GM23248 (cell line): ENCODE data around the gene RASGEF1C. TPM values are rescaled to one million over a fixed set of nuclear protein-coding genes. Genes with fewer than 3 reads are reported as not detected.

Experiments used
- DNase-seq: peaks from one replicate; pipeline ENCODE4 v3.0.0-alpha.2; 2015
- H2AFZ ChIP-seq: fragments of 200-600 bp; sonication (generic); 2 replicates; pipeline ENCODE4 v1.6.1; 2016; ENCODE audit warnings: antibody characterized with exemption
- H3F3A ChIP-seq: fragments of 200-600 bp; sonication (generic); 2 replicates; pipeline ENCODE4 v1.6.1; 2016; ENCODE audit warnings: mild to moderate bottlenecking, antibody characterized with exemption, mixed run types; ENCODE audit not compliant: insufficient read depth
- H3K27ac ChIP-seq: fragments of 200-600 bp; sonication (generic); 2 replicates; pipeline ENCODE4 v1.5.1; 2016; ENCODE audit warnings: mild to moderate bottlenecking
- H3K27me3 ChIP-seq: fragments of 200-600 bp; sonication (generic); replicated peaks from 2 replicates; pipeline ENCODE4 v1.6.1; 2016; ENCODE audit warnings: mild to moderate bottlenecking; ENCODE audit not compliant: insufficient read depth
- H3K36me3 ChIP-seq: fragments of 200-600 bp; sonication (generic); 2 replicates; pipeline ENCODE4 v1.6.1; 2016; ENCODE audit warnings: low read depth, mild to moderate bottlenecking
- H3K4me1 ChIP-seq: fragments of 200-600 bp; sonication (generic); 2 replicates; pipeline ENCODE4 v1.6.1; 2016; ENCODE audit warnings: mild to moderate bottlenecking; ENCODE audit not compliant: insufficient read depth
- H3K4me2 ChIP-seq: fragments of 200-600 bp; sonication (generic); one replicate; pipeline ENCODE4 v1.6.1; 2016; ENCODE audit warnings: mild to moderate bottlenecking; ENCODE audit not compliant: unreplicated experiment
- H3K4me3 ChIP-seq: fragments of 200-600 bp; sonication (generic); 2 replicates; pipeline ENCODE4 v1.5.1; 2016; ENCODE audit warnings: mild to moderate bottlenecking
- H3K79me2 ChIP-seq: fragments of 200-600 bp; sonication (generic); 2 replicates; pipeline ENCODE4 v1.6.1; 2016; ENCODE audit warnings: mild to moderate bottlenecking; ENCODE audit not compliant: insufficient read depth
- H3K9ac ChIP-seq: fragments of 200-600 bp; sonication (generic); 2 replicates; pipeline ENCODE4 v1.6.1; 2016; ENCODE audit warnings: mild to moderate bottlenecking
- H3K9me2 ChIP-seq: fragments of 200-600 bp; sonication (generic); 2 replicates; pipeline ENCODE4 v1.6.1; 2016; ENCODE audit warnings: mixed run types, mild to moderate bottlenecking, moderate library complexity; ENCODE audit not compliant: insufficient read depth
- H3K9me3 ChIP-seq: fragments of 200-600 bp; sonication (generic); one replicate; pipeline ENCODE4 v1.6.1; 2017; ENCODE audit warnings: low read depth
- H4K20me1 ChIP-seq: fragments of 200-600 bp; sonication (generic); 2 replicates; pipeline ENCODE4 v1.6.0; 2016; ENCODE audit not compliant: insufficient read depth
- EZH2 ChIP-seq: fragments of 200-600 bp; sonication (generic); IDR thresholded peaks from 2 replicates; pipeline ENCODE4 v1.6.1; 2018; ENCODE audit warnings: antibody characterized with exemption, mild to moderate bottlenecking; ENCODE audit not compliant: insufficient read depth, poor library complexity, severe bottlenecking
- EZH2phosphoT487 ChIP-seq: fragments of 200-600 bp; sonication (generic); IDR thresholded peaks from 2 replicates; pipeline ENCODE4 v1.6.1; 2018; ENCODE audit warnings: antibody characterized with exemption, moderate library complexity, mild to moderate bottlenecking, low read depth; ENCODE audit not compliant: insufficient read depth
- WGBS, 2 experiments: methylation state at CpG; one replicate each; pipeline ENCODE4 v1.1.6; 2015 to 2017; ENCODE audit warnings: low lambda C conversion rate in 2 of 2, low coverage in 1 of 2; ENCODE audit errors: missing lambda C conversion rate in 2 of 2; 5-methylcytosine and 5-hydroxymethylcytosine counted together
- in situ Hi-C: fragments of 300-500 bp; cut with MboI; formaldehyde crosslinking; loops from 2 replicates; pipeline ENCODE4 v1.15.0; 2020
- polyA plus RNA-seq: library from polyadenylated mRNA; unstranded; fragments of >200 nt; fragmentation: Nextera tagmentation; extraction: Ambion mirVana; gene quantifications from 2 replicates; pipeline ENCODE4 v1.2.1, GENCODE V29; 2016
- total RNA-seq: library from RNA; depleted of rRNA; stranded (reverse); fragments of >200 nt; shearing (Covaris generic); gene quantifications from 2 replicates; pipeline ENCODE4 v1.2.3, GENCODE V29; 2014

Gene RASGEF1C
- total and polyA plus RNA-seq, 2 experiments from 2014 or later, result not detected

GRCh38 chr5:180142021-180142765 is 66.8 kb downstream of the RASGEF1C start:
- Histone ChIP-seq H3F3A (no peaks in the 10 kb centered on the region), H3K79me2 (no peaks in the 10 kb centered on the region), H3K9me2 (no peaks in the 10 kb centered on the region), H4K20me1 (no peaks in the 10 kb centered on the region), H3K4me2 (no peak overlapping the region), H3K9ac (no peak overlapping the region), H2AFZ (no peak overlapping the region), H3K27ac (no peak overlapping the region), H3K27me3 (peaks cover 33% of the 10 kb centered on the region), H3K4me3 (no peak overlapping the region), H3K36me3 (no peaks in the 10 kb centered on the region), H3K4me1 (no peaks in the 10 kb centered on the region), H3K9me3 (peaks cover 6% of the 10 kb centered on the region)
- no peak for TF ChIP-seq EZH2phosphoT487
- no peak for TF ChIP-seq EZH2
- DNase-seq, result no peak
- in situ Hi-C loops, result loop anchor here (25.0 kb wide), 1 partner anchor 895 kb away; the partner anchor contains the start of gene BTNL9
- WGBS, 2 experiments, result 29 to 34% methylated on average over 23 of the region's 23 CpGs

GRCh38 chr5:180141068-180141660 is 67.8 kb downstream of the RASGEF1C start:
- no peak for DNase-seq
- WGBS, 2 experiments, result 52 to 65% methylated on average over 14 of the region's 14 CpGs
- in situ Hi-C loops, result loop anchor here (25.0 kb wide), 1 partner anchor 896 kb away; the partner anchor contains the start of gene BTNL9

GRCh38 chr5:180140571-180140970 is 68.4 kb downstream of the RASGEF1C start:
- in situ Hi-C loops, result loop anchor here (25.0 kb wide), 1 partner anchor 897 kb away; the partner anchor contains the start of gene BTNL9
- Histone ChIP-seq H3K79me2 (no peaks in the 10 kb centered on the region), H3F3A (no peaks in the 10 kb centered on the region), H3K4me3 (no peak overlapping the region), H3K4me1 (peaks cover 1% of the 10 kb centered on the region), H3K36me3 (no peaks in the 10 kb centered on the region), H3K9me2 (no peaks in the 10 kb centered on the region), H3K9ac (no peak overlapping the region), H3K27me3 (peaks cover 33% of the 10 kb centered on the region), H2AFZ (no peak overlapping the region), H3K9me3 (no peaks in the 10 kb centered on the region), H3K4me2 (no peak overlapping the region), H4K20me1 (no peaks in the 10 kb centered on the region), H3K27ac (no peak overlapping the region)
- TF ChIP-seq EZH2 (no peak), EZH2phosphoT487 (no peak)
- DNase-seq, result no peak
- 32 to 41% methylated on average over 9 of the region's 9 CpGs for WGBS, 2 experiments

More at GRCh38 chr5:180141068-180141660, 67.8 kb downstream of the RASGEF1C start:
- no peak overlapping the region for H3K4me2 ChIP-seq
- H3K9me2 ChIP-seq, result no peaks in the 10 kb centered on the region
- no peak overlapping the region for H3K4me3 ChIP-seq
- no peak overlapping the region for H2AFZ ChIP-seq
- H3F3A ChIP-seq, result no peaks in the 10 kb centered on the region
- no peak for TF ChIP-seq EZH2phosphoT487
- TF ChIP-seq EZH2, result no peak
- no peaks in the 10 kb centered on the region for H3K79me2 ChIP-seq
- H3K9ac ChIP-seq, result no peak overlapping the region
- H3K27ac ChIP-seq, result no peak overlapping the region
- no peaks in the 10 kb centered on the region for H3K9me3 ChIP-seq
- H3K27me3 ChIP-seq, result peaks cover 33% of the 10 kb centered on the region
- H3K36me3 ChIP-seq, result no peaks in the 10 kb centered on the region
- no peaks in the 10 kb centered on the region for H3K4me1 ChIP-seq
- no peaks in the 10 kb centered on the region for H4K20me1 ChIP-seq

GRCh38 chr5:180140079-180140554 is 68.9 kb downstream of the RASGEF1C start:
- DNase-seq, result no peak
- H3K4me3 ChIP-seq, result no peak overlapping the region
- H3K9ac ChIP-seq, result no peak overlapping the region
- no peaks in the 10 kb centered on the region for H3K36me3 ChIP-seq
- no peaks in the 10 kb centered on the region for H3K9me3 ChIP-seq
- H3K4me2 ChIP-seq, result no peak overlapping the region
- peaks cover 32% of the 10 kb centered on the region for H3K27me3 ChIP-seq
- H3K9me2 ChIP-seq, result no peaks in the 10 kb centered on the region
- H2AFZ ChIP-seq, result no peak overlapping the region
- no peak overlapping the region for H3K27ac ChIP-seq
- H3K4me1 ChIP-seq, result peaks cover 6% of the 10 kb centered on the region
- TF ChIP-seq EZH2phosphoT487, result no peak
- no peak for TF ChIP-seq EZH2
- no peaks in the 10 kb centered on the region for H3F3A ChIP-seq
- H4K20me1 ChIP-seq, result no peaks in the 10 kb centered on the region
- 32 to 37% methylated on average over 10 of the region's 10 CpGs for whole genome bisulfite sequencing, 2 experiments
- in situ Hi-C loops, result loop anchor here (25.0 kb wide), 1 partner anchor 897 kb away; the partner anchor contains the start of gene BTNL9
- H3K79me2 ChIP-seq, result no peaks in the 10 kb centered on the region
